ENCODE measurements around the gene FOXE1. TPM values are rescaled to one million over a fixed set of nuclear protein-coding genes. Genes with fewer than 3 reads are reported as not detected.
A peak's percentile ranks its signal among the peaks of the same experiment; 100 is the strongest.

FOXE1 gene
- total RNA-seq, 4 donors from 2014 or later, result 7.1 to 17.4 (median 12.4) TPM

DNA sequence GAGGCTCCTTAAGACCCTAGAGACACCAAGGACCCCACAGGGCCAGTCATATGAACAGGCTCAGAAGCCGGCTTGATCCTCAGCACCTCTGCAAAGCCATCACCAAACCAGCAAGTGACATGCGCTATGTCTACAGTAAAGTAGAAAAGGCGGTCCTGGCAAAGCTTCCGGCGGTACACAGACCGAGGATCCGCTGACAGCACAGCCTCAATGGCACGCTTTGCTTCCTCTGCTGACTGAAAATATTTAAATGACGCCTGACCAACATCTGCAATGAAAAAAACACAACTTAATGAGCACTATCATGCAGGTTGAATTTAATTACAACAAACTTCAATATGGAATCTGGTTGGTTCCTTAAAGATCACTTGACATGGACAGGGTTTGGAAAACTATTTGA, 51.7 kb downstream of the FOXE1 start:
- intact Hi-C loops (cut with DNase I), result loop anchor here (5.0 kb wide), 1 partner anchor 192 kb away; no protein-coding TSS in a partner anchor
- H3K36me3 ChIP-seq, result peaks cover 3 to 75% (median 7%) of the 10 kb centered on the region in 3 donors
- H3K4me1 ChIP-seq, result peaks cover 0 to 58% (median 7%) of the 10 kb centered on the region in 3 donors

DNA sequence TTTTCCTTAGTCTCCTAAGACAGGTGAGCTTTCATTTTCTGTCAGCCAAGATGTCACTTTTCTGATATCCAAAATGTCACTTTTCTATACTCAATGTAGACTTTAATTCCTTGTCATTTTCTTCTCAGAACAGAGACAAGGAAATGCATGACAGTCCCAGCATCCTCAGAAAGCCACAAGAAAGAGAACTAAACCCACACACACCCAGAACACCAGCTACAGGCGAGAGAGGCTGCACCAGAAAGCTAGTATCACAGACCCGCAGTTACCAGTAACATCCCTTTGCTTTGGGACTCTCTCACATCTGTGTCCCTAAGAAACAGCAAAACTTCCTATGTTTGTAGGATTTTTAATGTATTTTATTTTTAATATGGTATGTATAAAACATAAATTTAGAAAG, 52.2 kb downstream of the FOXE1 start:
- Histone ChIP-seq H3K27ac (peak overlapping the region in 1 of 4 donors; percentile 43), H3K9me3 (no peaks in the 10 kb centered on the region), H3K36me3 (peaks cover 8 to 75% (median 12%) of the 10 kb centered on the region in 3 donors), H3K4me1 (peaks cover 0 to 59% (median 7%) of the 10 kb centered on the region in 3 donors), H3K27me3 (no peaks in the 10 kb centered on the region), H3K4me3 (no peak overlapping the region)
- no peak for TF ChIP-seq POLR2A (IDR thresholded peaks at IDR 0.05)
- TF ChIP-seq, protein P1, sequence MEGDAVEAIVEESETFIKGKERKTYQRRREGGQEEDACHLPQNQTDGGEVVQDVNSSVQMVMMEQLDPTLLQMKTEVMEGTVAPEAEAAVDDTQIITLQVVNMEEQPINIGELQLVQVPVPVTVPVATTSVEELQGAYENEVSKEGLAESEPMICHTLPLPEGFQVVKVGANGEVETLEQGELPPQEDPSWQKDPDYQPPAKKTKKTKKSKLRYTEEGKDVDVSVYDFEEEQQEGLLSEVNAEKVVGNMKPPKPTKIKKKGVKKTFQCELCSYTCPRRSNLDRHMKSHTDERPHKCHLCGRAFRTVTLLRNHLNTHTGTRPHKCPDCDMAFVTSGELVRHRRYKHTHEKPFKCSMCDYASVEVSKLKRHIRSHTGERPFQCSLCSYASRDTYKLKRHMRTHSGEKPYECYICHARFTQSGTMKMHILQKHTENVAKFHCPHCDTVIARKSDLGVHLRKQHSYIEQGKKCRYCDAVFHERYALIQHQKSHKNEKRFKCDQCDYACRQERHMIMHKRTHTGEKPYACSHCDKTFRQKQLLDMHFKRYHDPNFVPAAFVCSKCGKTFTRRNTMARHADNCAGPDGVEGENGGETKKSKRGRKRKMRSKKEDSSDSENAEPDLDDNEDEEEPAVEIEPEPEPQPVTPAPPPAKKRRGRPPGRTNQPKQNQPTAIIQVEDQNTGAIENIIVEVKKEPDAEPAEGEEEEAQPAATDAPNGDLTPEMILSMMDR (IDR thresholded peaks at IDR 0.05), result no peak
- intact Hi-C loops (cut with DNase I), result no loop called here
- 57 to 86% methylated on average over 2 of the region's 2 CpGs for WGBS, 2 donors
- no peak for DNase-seq

More for the DNA sequence above, 51.7 kb downstream of the FOXE1 start:
- TF ChIP-seq, protein P1 (IDR thresholded peaks at IDR 0.05), result no peak
- TF ChIP-seq POLR2A (IDR thresholded peaks at IDR 0.05), result no peak
- Histone ChIP-seq H3K27ac (no peak overlapping the region), H3K9me3 (no peaks in the 10 kb centered on the region), H3K27me3 (no peaks in the 10 kb centered on the region), H3K4me3 (no peak overlapping the region)
- DNase-seq, result no peak
- WGBS, 2 donors, result 89 to 92% methylated on average over 9 of the region's 9 CpGs

Other genes starting within 250 kb of the FOXE1 start
- gene TSTD2, start 219.9 kb upstream of the FOXE1 start, total RNA-seq, result 10 to 100 TPM in 2 of 4 donors, 1 to 10 TPM in 2; 6.9 to 20.0 (median 10.1) TPM
- gene NCBP1, start 219.4 kb upstream of the FOXE1 start, total RNA-seq, result 10 to 100 TPM; 11.4 to 23.0 (median 16.4) TPM
- 10 to 100 TPM in 2 of 4 donors, 1 to 10 TPM in 2; 8.5 to 14.5 (median 10.3) TPM for gene XPA, start 155.9 kb upstream of the FOXE1 start, total RNA-seq
- gene TRMO, start 69.3 kb downstream of the FOXE1 start, total RNA-seq, result 10 to 100 TPM; 16.0 to 41.1 (median 20.7) TPM
- gene HEMGN, start 84.9 kb downstream of the FOXE1 start, total RNA-seq, result not detected
- 10 to 100 TPM; 21.9 to 41.8 (median 28.4) TPM for gene ANP32B, start 130.1 kb downstream of the FOXE1 start, total RNA-seq
- 10 to 100 TPM; 46.2 to 72.0 (median 58.4) TPM for gene NANS, start 203.5 kb downstream of the FOXE1 start, total RNA-seq

Data from esophagus squamous epithelium (tissue), 5 donors.